ENCODE measurements around the gene FBXO44. TPM values are rescaled to one million over a fixed set of nuclear protein-coding genes. Genes with fewer than 3 reads are reported as not detected.

Gene FBXO44
- polyA plus RNA-seq, 2 donors: 9.0 to 16.2 TPM

DNA sequence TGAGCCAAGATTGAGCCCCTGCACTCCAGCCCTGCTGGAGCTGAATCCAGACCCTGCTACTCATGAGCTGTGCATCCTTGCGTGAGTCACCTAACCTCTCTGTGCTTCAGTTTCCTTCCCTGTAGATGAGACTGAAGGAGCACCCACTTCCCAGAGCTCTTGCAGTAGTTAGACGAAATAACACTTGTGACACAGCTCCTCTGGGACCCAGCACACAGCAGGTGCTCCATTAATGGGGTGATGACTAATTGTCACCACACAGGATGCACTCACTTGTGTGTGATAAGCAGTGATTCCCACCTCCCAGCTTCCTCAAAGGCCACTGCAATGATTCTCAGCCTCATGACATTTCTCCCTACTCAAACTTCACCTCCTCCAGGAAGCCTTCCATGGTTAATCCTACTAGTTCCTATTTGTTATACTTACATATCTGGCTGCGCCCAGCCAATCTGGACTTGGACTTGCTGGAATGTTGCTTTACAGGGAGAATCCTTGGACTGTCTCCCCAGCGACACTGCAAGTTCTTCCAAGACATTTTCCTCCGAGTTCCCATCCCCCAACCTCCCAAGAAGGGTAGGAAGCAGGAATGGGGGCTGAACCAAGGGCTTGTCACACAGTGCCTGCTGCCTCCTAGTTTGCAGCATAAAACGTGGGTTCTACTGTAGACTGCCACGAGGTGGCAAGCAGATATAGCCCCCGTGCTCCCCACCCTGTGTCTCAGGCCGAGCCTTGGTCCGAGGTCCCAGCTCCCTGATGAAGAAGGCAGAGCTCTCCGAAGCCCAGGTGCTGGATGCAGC, 54.1 kb downstream of the FBXO44 start:
- Histone ChIP-seq H3K4me3 (ENCODE audit: low read depth in 1 of 2, low read length in 2 of 2) (no peak overlapping the region), H3K36me3 (ENCODE audit: control insufficient read depth in 2 of 2, insufficient read depth in 2 of 2, low read length in 1 of 2) (no peaks in the 10 kb centered on the region), H3K4me1 (ENCODE audit: control insufficient read depth in 2 of 2, insufficient read depth in 2 of 2, low read length in 1 of 2) (no peaks in the 10 kb centered on the region), H3K27ac (ENCODE audit: low read depth in 2 of 2, low read length in 1 of 2) (no peak overlapping the region), H3K9me3 (ENCODE audit: control insufficient read depth in 2 of 2, insufficient read depth in 1 of 2, low read depth in 1 of 2, low read length in 1 of 2) (no peaks in the 10 kb centered on the region), H3K27me3 (ENCODE audit: control insufficient read depth in 1 of 2, insufficient read depth in 2 of 2, low read length in 2 of 2) (no peaks in the 10 kb centered on the region)
- 73 to 74% methylated on average over 11 of the region's 11 CpGs for WGBS, 2 donors

DNA sequence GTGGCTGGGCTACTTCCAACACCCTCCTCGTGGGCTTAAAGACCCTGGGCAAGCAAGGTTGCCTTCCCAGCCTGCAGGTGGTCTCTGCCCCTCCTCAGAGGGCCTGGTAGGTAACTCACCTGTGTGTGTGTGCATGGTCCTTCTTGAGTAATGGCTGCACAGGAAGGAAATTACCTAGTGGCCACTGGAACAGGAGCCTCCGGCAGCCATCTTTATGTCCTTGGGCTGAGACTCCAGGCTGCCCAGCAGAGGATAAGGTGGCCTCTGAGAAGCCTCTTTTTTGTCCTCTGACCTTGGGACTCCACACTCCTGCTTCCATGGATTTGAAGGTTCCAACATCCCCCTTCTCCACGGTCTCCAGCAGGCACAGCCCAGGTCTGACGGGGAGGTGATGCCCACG, 56.8 kb downstream of the FBXO44 start:
- 92% methylated on average over 5 of the region's 5 CpGs for WGBS, 2 donors
- H3K9me3 ChIP-seq (ENCODE audit: control insufficient read depth in 2 of 2, insufficient read depth in 1 of 2, low read depth in 1 of 2, low read length in 1 of 2): no peaks in the 10 kb centered on the region
- no peaks in the 10 kb centered on the region for H3K36me3 ChIP-seq (ENCODE audit: control insufficient read depth in 2 of 2, insufficient read depth in 2 of 2, low read length in 1 of 2)
- no peak overlapping the region for H3K27ac ChIP-seq (ENCODE audit: low read depth in 2 of 2, low read length in 1 of 2)
- no peak overlapping the region for H3K4me3 ChIP-seq (ENCODE audit: low read depth in 1 of 2, low read length in 2 of 2)
- H3K4me1 ChIP-seq (ENCODE audit: control insufficient read depth in 2 of 2, insufficient read depth in 2 of 2, low read length in 1 of 2): no peaks in the 10 kb centered on the region
- no peaks in the 10 kb centered on the region for H3K27me3 ChIP-seq (ENCODE audit: control insufficient read depth in 1 of 2, insufficient read depth in 2 of 2, low read length in 2 of 2)

DNA sequence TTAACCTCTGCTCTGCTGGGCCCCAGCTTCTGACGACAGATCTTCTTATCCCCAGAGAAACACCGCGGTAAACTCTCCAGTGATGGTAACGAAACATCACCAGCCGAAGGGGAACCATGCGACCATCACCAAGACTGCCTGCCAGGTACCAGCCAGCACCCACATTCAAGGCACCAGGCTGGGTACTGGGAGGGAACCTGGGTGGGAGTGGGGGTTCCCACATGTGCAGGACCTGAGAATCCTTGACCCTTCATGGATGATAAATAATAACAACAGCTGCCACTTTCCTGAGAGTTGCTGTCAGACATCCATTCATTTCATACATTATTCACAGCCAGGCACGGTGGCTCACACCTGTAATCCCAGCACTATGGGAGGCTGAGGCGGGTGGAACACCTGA, 57.6 kb downstream of the FBXO44 start:
- WGBS, 2 donors: 85 to 88% methylated on average over 8 of the region's 8 CpGs
- Histone ChIP-seq H3K4me3 (ENCODE audit: low read depth in 1 of 2, low read length in 2 of 2) (no peak overlapping the region), H3K27me3 (ENCODE audit: control insufficient read depth in 1 of 2, insufficient read depth in 2 of 2, low read length in 2 of 2) (no peaks in the 10 kb centered on the region)

More for the DNA sequence above, 57.6 kb downstream of the FBXO44 start:
- H3K36me3 ChIP-seq (ENCODE audit: control insufficient read depth in 2 of 2, insufficient read depth in 2 of 2, low read length in 1 of 2): no peaks in the 10 kb centered on the region
- H3K4me1 ChIP-seq (ENCODE audit: control insufficient read depth in 2 of 2, insufficient read depth in 2 of 2, low read length in 1 of 2): no peaks in the 10 kb centered on the region
- H3K9me3 ChIP-seq (ENCODE audit: control insufficient read depth in 2 of 2, insufficient read depth in 1 of 2, low read depth in 1 of 2, low read length in 1 of 2): no peaks in the 10 kb centered on the region
- H3K27ac ChIP-seq (ENCODE audit: low read depth in 2 of 2, low read length in 1 of 2): no peak overlapping the region

Other genes starting within 250 kb of the FBXO44 start
- not detected for gene DISP3, start 175.7 kb upstream of the FBXO44 start, polyA plus RNA-seq
- 1 to 10 TPM; 7.6 to 8.5 TPM for gene FBXO2, start 448 bp upstream of the FBXO44 start, polyA plus RNA-seq
- gene FBXO6, start 9.3 kb downstream of the FBXO44 start, polyA plus RNA-seq: 10 to 100 TPM in 1 of 2 donors, 1 to 10 TPM in 1; 6.1 to 10.3 TPM
- gene MAD2L2, start 26.3 kb downstream of the FBXO44 start, polyA plus RNA-seq: 10 to 100 TPM in 1 of 2 donors, 1 to 10 TPM in 1; 8.1 to 18.5 TPM
- gene DRAXIN, start 36.8 kb downstream of the FBXO44 start, polyA plus RNA-seq: under 1 TPM; 0.01 to 0.02 TPM
- gene AGTRAP, start 81.3 kb downstream of the FBXO44 start, polyA plus RNA-seq: 10 to 100 TPM; 23.7 to 34.6 TPM
- gene C1orf167, start 107.3 kb downstream of the FBXO44 start, polyA plus RNA-seq: 1 to 10 TPM in 1 of 2 donors, under 1 TPM in 1; 0.98 to 1.3 TPM
- gene MTHFR, start 151.1 kb downstream of the FBXO44 start, polyA plus RNA-seq: 1 to 10 TPM; 8.2 to 9.4 TPM
- gene CLCN6, start 151.3 kb downstream of the FBXO44 start, polyA plus RNA-seq: 1 to 10 TPM; 4.9 to 9.1 TPM
- under 1 TPM; 0.11 to 0.63 TPM for gene NPPA, start 192.9 kb downstream of the FBXO44 start, polyA plus RNA-seq
- gene NPPB, start 204.1 kb downstream of the FBXO44 start, polyA plus RNA-seq: under 1 TPM; 0.66 to 0.83 TPM

Data from esophagus (tissue), 2 donors.